K562 (cell line): Measurements from ENCODE around the gene MFSD11. TPM values are rescaled to one million over a fixed set of nuclear protein-coding genes. Genes with fewer than 3 reads are reported as not detected.

Experiments
- ASH1L ChIP-seq: fragments of 450-650 bp; IDR thresholded peaks from 2 replicates; pipeline ENCODE4 v1.6.1; 2018; ENCODE audit warnings: borderline replicate concordance, mild to moderate bottlenecking, low read depth; ENCODE audit not compliant: partially characterized antibody
- CAMTA2 ChIP-seq: fragments of 250-450 bp; sonication (Bioruptor Pico); conservative IDR thresholded peaks from 2 replicates; pipeline ENCODE4 v1.5.1; 2022
- DIDO1 ChIP-seq: fragments of 450-650 bp; IDR thresholded peaks from 2 replicates; pipeline ENCODE4 v1.6.1; 2016; ENCODE audit warnings: low read depth, missing biosample characterization, missing genetic modification characterization
- FOS ChIP-seq: IDR thresholded peaks from 3 replicates; pipeline ENCODE4 v1.6.1; 2011; ENCODE audit not compliant: insufficient read length; ENCODE audit errors: extremely low read depth
- HLTF ChIP-seq: fragments of 450-650 bp; IDR thresholded peaks from 2 replicates; pipeline ENCODE4 v1.6.1; 2016
- KDM5B ChIP-seq: fragments of 200-600 bp; sonication (generic); IDR thresholded peaks from 2 replicates; pipeline ENCODE4 v1.6.1; 2012; ENCODE audit warnings: low read depth, mild to moderate bottlenecking, moderate library complexity, low read length, control low read depth, inconsistent platforms; ENCODE audit not compliant: insufficient replicate concordance
- MAFG ChIP-seq: fragments of 450-650 bp; conservative IDR thresholded peaks from 2 replicates; pipeline ENCODE4 v1.6.1; 2016; ENCODE audit warnings: missing genetic modification characterization, missing compliant biosample characterization
- MCM2 ChIP-seq: fragments of 450-650 bp; IDR thresholded peaks from 2 replicates; pipeline ENCODE4 v1.6.1; 2017; ENCODE audit warnings: low read depth, mild to moderate bottlenecking
- PTRF ChIP-seq: fragments of 450-650 bp; IDR thresholded peaks from 2 replicates; pipeline ENCODE4 v1.6.1; 2016; ENCODE audit warnings: mild to moderate bottlenecking, missing genetic modification characterization, missing compliant biosample characterization
- PTTG1 ChIP-seq: fragments of 450-650 bp; IDR thresholded peaks from 2 replicates; pipeline ENCODE4 v1.6.1; 2016; ENCODE audit warnings: low read depth, mild to moderate bottlenecking, missing genetic modification characterization, missing compliant biosample characterization
- RBM14 ChIP-seq: fragments of 200-400 bp; formaldehyde crosslinking; IDR thresholded peaks from 2 replicates; pipeline ENCODE4 v1.6.1; 2018; ENCODE audit warnings: low read depth, mild to moderate bottlenecking, low read length, moderate library complexity, borderline replicate concordance; ENCODE audit not compliant: insufficient read depth
- ZBTB12 ChIP-seq: fragments of 250-450 bp; sonication (Bioruptor Pico); IDR thresholded peaks from 2 replicates; pipeline ENCODE4 v1.4.0; 2020
- ZC3H11A ChIP-seq: IDR thresholded peaks from 2 replicates; pipeline ENCODE4 v1.6.1; 2012; ENCODE audit warnings: low read depth, low read length, improper control_type of control experiment
- ZC3H4 ChIP-seq: sonication (generic); formaldehyde crosslinking; IDR thresholded peaks from 2 replicates; pipeline ENCODE4 v1.9.0; 2021; ENCODE audit warnings: missing genetic modification reagents, borderline replicate concordance
- polyA plus RNA-seq, 8 experiments: library from polyadenylated mRNA; depleted of rRNA in 4 of 8; stranded (reverse) in 5 of 8; unstranded in 3 of 8; fragments of >200 nt; fragmentation: Nextera tagmentation in 2 of 8; fragmentation: Illumina TruSeq in 1 of 8; extraction: Ambion mirVana in 2 of 8; extraction: Trizol in 1 of 8; gene quantifications; 2 replicates each; pipeline versions ENCODE4 v1.2.1 to v1.2.3, GENCODE V29; 2011 to 2014; ENCODE audit warnings: inconsistent platforms in 1 of 8, missing spikeins in 1 of 8
- total RNA-seq, 7 experiments: library from RNA; depleted of rRNA in 6 of 7; stranded (reverse); fragments of >200 nt in 6 of 7; fragmentation: Illumina TruSeq in 2 of 7; extraction: Trizol in 2 of 7; gene quantifications; 2 replicates each; pipeline versions ENCODE4 v1.2.1 to v1.2.3, GENCODE V29; 2011 to 2021; ENCODE audit warnings: low replicate concordance in 1 of 7
- TF ChIP-seq, protein P1 (sequence below): sonication (generic); formaldehyde crosslinking; IDR thresholded peaks from 2 replicates; pipeline ENCODE4 v1.8.0; 2023; ENCODE audit warnings: mild to moderate bottlenecking, missing genetic modification reagents
- TF ChIP-seq, protein P2 (sequence below): fragments of 250-450 bp; sonication (Bioruptor Pico); IDR thresholded peaks from 2 replicates; pipeline ENCODE4 v1.4.0; 2020; ENCODE audit warnings: mild to moderate bottlenecking, moderate library complexity
- TF ChIP-seq, protein P3 (sequence below): IDR thresholded peaks from 2 replicates; pipeline ENCODE4 v1.6.1; 2014; ENCODE audit warnings: antibody characterized with exemption

Gene MFSD11
- total and polyA plus RNA-seq, 9 of the 15 experiments (the other 6 are each of a cell fraction or from before 2014, with no cell fraction given): 14.4 to 24.5 (median 19.9) TPM

DNA sequence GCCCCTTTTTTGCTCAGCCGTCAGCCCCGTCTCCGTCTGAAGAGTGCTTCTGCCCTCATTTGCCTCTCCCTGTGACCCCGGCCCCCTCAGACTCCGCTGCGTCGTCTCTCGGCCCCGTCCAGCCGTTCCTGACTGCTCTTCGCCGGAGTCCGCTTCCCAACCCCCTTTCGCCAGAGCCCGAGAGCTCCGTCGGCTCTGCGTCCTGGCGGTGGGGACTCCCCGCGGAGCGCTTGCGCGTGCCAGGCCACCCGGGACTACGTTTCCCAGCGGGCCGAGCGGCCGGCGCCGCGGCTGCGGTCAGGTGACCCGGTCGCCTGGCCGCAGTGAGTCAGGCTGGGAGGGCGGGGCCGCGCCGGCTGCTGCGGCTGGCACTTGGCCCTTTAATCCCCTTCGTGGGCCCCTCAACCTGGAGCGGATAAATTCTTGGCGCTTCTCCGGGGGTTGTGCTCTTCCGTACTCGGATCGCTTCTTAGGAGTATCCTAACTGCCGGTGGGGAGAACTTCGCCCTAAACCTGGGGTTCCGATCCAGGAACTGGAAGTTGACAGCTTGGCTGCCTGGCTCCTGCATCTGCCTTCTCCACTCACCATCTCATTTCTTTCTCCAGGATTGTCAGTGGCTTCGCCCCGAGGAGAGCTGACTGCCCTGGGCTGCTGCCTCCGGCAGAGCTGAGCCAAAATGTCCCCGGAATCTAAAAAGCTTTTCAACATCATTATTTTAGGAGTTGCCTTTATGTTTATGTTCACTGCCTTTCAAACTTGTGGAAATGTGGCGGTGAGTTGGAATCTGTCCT lies at the start of gene MFSD11 (continued):
- TF ChIP-seq MAFG (tag) (no peak), HLTF (no peak), CAMTA2 (CRISPR knock-in tag) (no peak), PTTG1 (tag) (no peak), FOS (peak; percentile 33), RBM14 (no peak), KDM5B (peak; percentile 58), ZC3H4 (CRISPR knock-in tag) (no peak), ASH1L (no peak), ZC3H11A (no peak), PTRF (tag) (no peak), MCM2 (no peak), DIDO1 (tag) (no peak), ZBTB12 (CRISPR knock-in tag) (0 out of 2 replicates have a peak, but pooled peaks have one; percentile 40)
- TF ChIP-seq, protein P1, sequence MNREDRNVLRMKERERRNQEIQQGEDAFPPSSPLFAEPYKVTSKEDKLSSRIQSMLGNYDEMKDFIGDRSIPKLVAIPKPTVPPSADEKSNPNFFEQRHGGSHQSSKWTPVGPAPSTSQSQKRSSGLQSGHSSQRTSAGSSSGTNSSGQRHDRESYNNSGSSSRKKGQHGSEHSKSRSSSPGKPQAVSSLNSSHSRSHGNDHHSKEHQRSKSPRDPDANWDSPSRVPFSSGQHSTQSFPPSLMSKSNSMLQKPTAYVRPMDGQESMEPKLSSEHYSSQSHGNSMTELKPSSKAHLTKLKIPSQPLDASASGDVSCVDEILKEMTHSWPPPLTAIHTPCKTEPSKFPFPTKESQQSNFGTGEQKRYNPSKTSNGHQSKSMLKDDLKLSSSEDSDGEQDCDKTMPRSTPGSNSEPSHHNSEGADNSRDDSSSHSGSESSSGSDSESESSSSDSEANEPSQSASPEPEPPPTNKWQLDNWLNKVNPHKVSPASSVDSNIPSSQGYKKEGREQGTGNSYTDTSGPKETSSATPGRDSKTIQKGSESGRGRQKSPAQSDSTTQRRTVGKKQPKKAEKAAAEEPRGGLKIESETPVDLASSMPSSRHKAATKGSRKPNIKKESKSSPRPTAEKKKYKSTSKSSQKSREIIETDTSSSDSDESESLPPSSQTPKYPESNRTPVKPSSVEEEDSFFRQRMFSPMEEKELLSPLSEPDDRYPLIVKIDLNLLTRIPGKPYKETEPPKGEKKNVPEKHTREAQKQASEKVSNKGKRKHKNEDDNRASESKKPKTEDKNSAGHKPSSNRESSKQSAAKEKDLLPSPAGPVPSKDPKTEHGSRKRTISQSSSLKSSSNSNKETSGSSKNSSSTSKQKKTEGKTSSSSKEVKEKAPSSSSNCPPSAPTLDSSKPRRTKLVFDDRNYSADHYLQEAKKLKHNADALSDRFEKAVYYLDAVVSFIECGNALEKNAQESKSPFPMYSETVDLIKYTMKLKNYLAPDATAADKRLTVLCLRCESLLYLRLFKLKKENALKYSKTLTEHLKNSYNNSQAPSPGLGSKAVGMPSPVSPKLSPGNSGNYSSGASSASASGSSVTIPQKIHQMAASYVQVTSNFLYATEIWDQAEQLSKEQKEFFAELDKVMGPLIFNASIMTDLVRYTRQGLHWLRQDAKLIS (CRISPR knock-in tag): no peak
- TF ChIP-seq, protein P2, sequence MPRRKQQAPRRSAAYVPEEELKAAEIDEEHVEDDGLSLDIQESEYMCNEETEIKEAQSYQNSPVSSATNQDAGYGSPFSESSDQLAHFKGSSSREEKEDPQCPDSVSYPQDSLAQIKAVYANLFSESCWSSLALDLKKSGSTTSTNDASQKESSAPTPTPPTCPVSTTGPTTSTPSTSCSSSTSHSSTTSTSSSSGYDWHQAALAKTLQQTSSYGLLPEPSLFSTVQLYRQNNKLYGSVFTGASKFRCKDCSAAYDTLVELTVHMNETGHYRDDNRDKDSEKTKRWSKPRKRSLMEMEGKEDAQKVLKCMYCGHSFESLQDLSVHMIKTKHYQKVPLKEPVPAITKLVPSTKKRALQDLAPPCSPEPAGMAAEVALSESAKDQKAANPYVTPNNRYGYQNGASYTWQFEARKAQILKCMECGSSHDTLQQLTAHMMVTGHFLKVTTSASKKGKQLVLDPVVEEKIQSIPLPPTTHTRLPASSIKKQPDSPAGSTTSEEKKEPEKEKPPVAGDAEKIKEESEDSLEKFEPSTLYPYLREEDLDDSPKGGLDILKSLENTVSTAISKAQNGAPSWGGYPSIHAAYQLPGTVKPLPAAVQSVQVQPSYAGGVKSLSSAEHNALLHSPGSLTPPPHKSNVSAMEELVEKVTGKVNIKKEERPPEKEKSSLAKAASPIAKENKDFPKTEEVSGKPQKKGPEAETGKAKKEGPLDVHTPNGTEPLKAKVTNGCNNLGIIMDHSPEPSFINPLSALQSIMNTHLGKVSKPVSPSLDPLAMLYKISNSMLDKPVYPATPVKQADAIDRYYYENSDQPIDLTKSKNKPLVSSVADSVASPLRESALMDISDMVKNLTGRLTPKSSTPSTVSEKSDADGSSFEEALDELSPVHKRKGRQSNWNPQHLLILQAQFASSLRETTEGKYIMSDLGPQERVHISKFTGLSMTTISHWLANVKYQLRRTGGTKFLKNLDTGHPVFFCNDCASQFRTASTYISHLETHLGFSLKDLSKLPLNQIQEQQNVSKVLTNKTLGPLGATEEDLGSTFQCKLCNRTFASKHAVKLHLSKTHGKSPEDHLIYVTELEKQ (CRISPR knock-in tag): no peak
- TF ChIP-seq, protein P3, sequence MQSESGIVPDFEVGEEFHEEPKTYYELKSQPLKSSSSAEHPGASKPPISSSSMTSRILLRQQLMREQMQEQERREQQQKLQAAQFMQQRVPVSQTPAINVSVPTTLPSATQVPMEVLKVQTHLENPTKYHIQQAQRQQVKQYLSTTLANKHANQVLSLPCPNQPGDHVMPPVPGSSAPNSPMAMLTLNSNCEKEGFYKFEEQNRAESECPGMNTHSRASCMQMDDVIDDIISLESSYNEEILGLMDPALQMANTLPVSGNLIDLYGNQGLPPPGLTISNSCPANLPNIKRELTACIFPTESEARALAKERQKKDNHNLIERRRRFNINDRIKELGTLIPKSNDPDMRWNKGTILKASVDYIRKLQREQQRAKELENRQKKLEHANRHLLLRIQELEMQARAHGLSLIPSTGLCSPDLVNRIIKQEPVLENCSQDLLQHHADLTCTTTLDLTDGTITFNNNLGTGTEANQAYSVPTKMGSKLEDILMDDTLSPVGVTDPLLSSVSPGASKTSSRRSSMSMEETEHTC: peak; percentile 20; the same call in 1 of the 2 replicates
